ENCODE data around the gene DHRS11. TPM values are rescaled to one million over a fixed set of nuclear protein-coding genes. Genes with fewer than 3 reads are reported as not detected.
A peak's percentile ranks its signal among the peaks of the same experiment; 100 is the strongest.

The DHRS11 gene
- total RNA-seq, 2 experiments from 2014 or later, result 10.1 to 14.1 TPM

GRCh38 chr17:36578671-36579070 is 13.0 kb upstream of the DHRS11 start:
- Mint-ChIP-seq H3K27ac (no peak overlapping the region), H3K27me3 (no peaks in the 10 kb centered on the region), H3K4me1 (peaks cover 7% of the 10 kb centered on the region), H3K4me3 (no peak overlapping the region), H3K36me3 (peaks cover 24% of the 10 kb centered on the region), H3K9me3 (no peaks in the 10 kb centered on the region)
- DNase-seq, result no peak

- H3K27ac Mint-ChIP-seq, result no peak overlapping the region
- no peaks in the 10 kb centered on the region for H3K27me3 Mint-ChIP-seq
- no peak overlapping the region for H3K4me3 Mint-ChIP-seq
- no peaks in the 10 kb centered on the region for H3K4me1 Mint-ChIP-seq
- no peaks in the 10 kb centered on the region for H3K9me3 Mint-ChIP-seq
- no peak for DNase-seq
- peaks cover 33% of the 10 kb centered on the region for H3K36me3 Mint-ChIP-seq
These were observed 7.9 kb upstream of the DHRS11 start for GRCh38 chr17:36583787-36584186.

GRCh38 chr17:36586138-36586537 is 5.5 kb upstream of the DHRS11 start:
- H3K4me1 Mint-ChIP-seq, result peaks cover 10% of the 10 kb centered on the region
- no peaks in the 10 kb centered on the region for H3K9me3 Mint-ChIP-seq
- peaks cover 20% of the 10 kb centered on the region for H3K36me3 Mint-ChIP-seq
- no peak overlapping the region for H3K4me3 Mint-ChIP-seq
- H3K27me3 Mint-ChIP-seq, result no peaks in the 10 kb centered on the region
- no peak for DNase-seq
- H3K27ac Mint-ChIP-seq, result no peak overlapping the region

GRCh38 chr17:36590082-36590481 is 1.6 kb upstream of the DHRS11 start:
- Mint-ChIP-seq H3K4me3 (no peak overlapping the region), H3K9me3 (no peaks in the 10 kb centered on the region)
- no peak for DNase-seq

DNA sequence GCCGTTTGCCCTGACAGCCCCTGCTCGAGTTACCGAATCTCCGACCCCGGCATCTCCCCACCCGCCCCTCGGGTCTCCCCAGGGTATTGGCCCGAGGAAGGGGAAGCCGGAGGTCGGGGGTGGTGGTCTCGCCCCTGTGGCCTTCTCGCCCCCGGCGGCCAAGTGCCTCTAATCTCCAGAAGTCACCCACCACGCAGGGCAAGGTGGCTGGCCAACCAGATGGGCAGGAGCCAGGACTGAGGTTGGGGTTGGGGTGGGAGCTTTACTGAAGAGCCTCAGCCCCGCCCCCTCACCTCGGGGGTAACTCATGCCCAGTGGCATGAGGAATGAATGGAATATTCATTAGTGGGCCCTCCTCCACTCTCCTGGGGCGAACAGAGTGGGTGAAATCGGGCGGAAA is 637 bp downstream of the DHRS11 start:
- Mint-ChIP-seq H3K9me3 (no peaks in the 10 kb centered on the region), H3K27me3 (no peaks in the 10 kb centered on the region), H3K4me1 (peaks cover 26% of the 10 kb centered on the region), H3K36me3 (peaks cover 13% of the 10 kb centered on the region), H3K27ac (no peak overlapping the region), H3K4me3 (peak overlapping the region; percentile 78)
- peak; percentile 24 for DNase-seq

More at GRCh38 chr17:36590082-36590481, 1.6 kb upstream of the DHRS11 start:
- H3K27ac Mint-ChIP-seq, result peak overlapping the region; percentile 36
- H3K27me3 Mint-ChIP-seq, result no peaks in the 10 kb centered on the region
- H3K36me3 Mint-ChIP-seq, result peaks cover 23% of the 10 kb centered on the region
- peaks cover 26% of the 10 kb centered on the region for H3K4me1 Mint-ChIP-seq

GRCh38 chr17:36592716-36593321 is 1.1 kb downstream of the DHRS11 start:
- no peak for DNase-seq
- peaks cover 11% of the 10 kb centered on the region for H3K36me3 Mint-ChIP-seq

GRCh38 chr17:36593656-36594316 is 2.1 kb downstream of the DHRS11 start:
- Mint-ChIP-seq H3K27ac (no peak overlapping the region), H3K4me1 (peaks cover 26% of the 10 kb centered on the region), H3K9me3 (no peaks in the 10 kb centered on the region), H3K4me3 (no peak overlapping the region), H3K27me3 (no peaks in the 10 kb centered on the region), H3K36me3 (peaks cover 8% of the 10 kb centered on the region)
- no peak for DNase-seq

More at GRCh38 chr17:36592716-36593321, 1.1 kb downstream of the DHRS11 start:
- H3K4me3 Mint-ChIP-seq, result peak overlapping the region; percentile 78
- H3K27me3 Mint-ChIP-seq, result no peaks in the 10 kb centered on the region
- H3K9me3 Mint-ChIP-seq, result no peaks in the 10 kb centered on the region
- H3K4me1 Mint-ChIP-seq, result peaks cover 26% of the 10 kb centered on the region
- H3K27ac Mint-ChIP-seq, result no peak overlapping the region

GRCh38 chr17:36594626-36595401 is 3.1 kb downstream of the DHRS11 start:
- no peaks in the 10 kb centered on the region for H3K27me3 Mint-ChIP-seq

DNA sequence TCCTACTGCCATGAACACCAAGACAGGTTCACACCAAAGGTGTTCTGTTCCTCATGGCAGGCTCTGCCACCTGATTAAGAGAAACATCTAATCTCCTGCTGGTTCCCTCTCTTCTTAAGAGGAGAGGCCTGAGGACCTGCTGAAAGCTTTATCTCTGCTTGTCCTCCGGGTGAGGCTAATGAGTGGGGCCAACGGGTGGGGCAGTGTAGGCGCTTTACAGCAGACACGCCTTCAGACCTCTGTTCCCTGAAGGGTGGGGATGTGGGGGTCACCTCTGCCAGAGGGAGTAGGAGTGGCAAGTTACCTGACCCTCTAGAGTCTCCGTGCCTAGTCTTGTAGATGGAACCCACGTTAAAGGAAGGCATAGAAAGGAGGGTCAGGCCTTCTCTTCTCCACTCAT is 5.5 kb downstream of the DHRS11 start:
- no peaks in the 10 kb centered on the region for H3K27me3 Mint-ChIP-seq

More at GRCh38 chr17:36594626-36595401, 3.1 kb downstream of the DHRS11 start:
- no peak overlapping the region for H3K27ac Mint-ChIP-seq
- DNase-seq, result no peak
- H3K36me3 Mint-ChIP-seq, result peaks cover 8% of the 10 kb centered on the region
- no peak overlapping the region for H3K4me3 Mint-ChIP-seq
- peaks cover 26% of the 10 kb centered on the region for H3K4me1 Mint-ChIP-seq
- no peaks in the 10 kb centered on the region for H3K9me3 Mint-ChIP-seq

GRCh38 chr17:36597866-36598777 is 6.4 kb downstream of the DHRS11 start:
- H3K4me3 Mint-ChIP-seq, result no peak overlapping the region
- H3K27me3 Mint-ChIP-seq, result no peaks in the 10 kb centered on the region
- H3K9me3 Mint-ChIP-seq, result no peaks in the 10 kb centered on the region
- H3K4me1 Mint-ChIP-seq, result peaks cover 13% of the 10 kb centered on the region
- DNase-seq, result no peak
- no peak overlapping the region for H3K27ac Mint-ChIP-seq
- H3K36me3 Mint-ChIP-seq, result peaks cover 12% of the 10 kb centered on the region

More for the DNA sequence above, 5.5 kb downstream of the DHRS11 start:
- Mint-ChIP-seq H3K9me3 (no peaks in the 10 kb centered on the region), H3K27ac (no peak overlapping the region), H3K36me3 (peaks cover 12% of the 10 kb centered on the region), H3K4me1 (peaks cover 21% of the 10 kb centered on the region), H3K4me3 (no peak overlapping the region)
- no peak for DNase-seq

GRCh38 chr17:36598951-36599401 is 7.3 kb downstream of the DHRS11 start:
- no peaks in the 10 kb centered on the region for H3K9me3 Mint-ChIP-seq
- DNase-seq, result no peak

GRCh38 chr17:36599546-36600250 is 8.0 kb downstream of the DHRS11 start:
- Mint-ChIP-seq H3K36me3 (peaks cover 20% of the 10 kb centered on the region), H3K27ac (no peak overlapping the region), H3K27me3 (no peaks in the 10 kb centered on the region), H3K4me3 (no peak overlapping the region), H3K4me1 (peaks cover 18% of the 10 kb centered on the region), H3K9me3 (no peaks in the 10 kb centered on the region)
- no peak for DNase-seq

More at GRCh38 chr17:36598951-36599401, 7.3 kb downstream of the DHRS11 start:
- H3K27me3 Mint-ChIP-seq, result no peaks in the 10 kb centered on the region
- H3K4me3 Mint-ChIP-seq, result no peak overlapping the region
- no peak overlapping the region for H3K27ac Mint-ChIP-seq
- H3K4me1 Mint-ChIP-seq, result peaks cover 11% of the 10 kb centered on the region
- peaks cover 14% of the 10 kb centered on the region for H3K36me3 Mint-ChIP-seq

DNA sequence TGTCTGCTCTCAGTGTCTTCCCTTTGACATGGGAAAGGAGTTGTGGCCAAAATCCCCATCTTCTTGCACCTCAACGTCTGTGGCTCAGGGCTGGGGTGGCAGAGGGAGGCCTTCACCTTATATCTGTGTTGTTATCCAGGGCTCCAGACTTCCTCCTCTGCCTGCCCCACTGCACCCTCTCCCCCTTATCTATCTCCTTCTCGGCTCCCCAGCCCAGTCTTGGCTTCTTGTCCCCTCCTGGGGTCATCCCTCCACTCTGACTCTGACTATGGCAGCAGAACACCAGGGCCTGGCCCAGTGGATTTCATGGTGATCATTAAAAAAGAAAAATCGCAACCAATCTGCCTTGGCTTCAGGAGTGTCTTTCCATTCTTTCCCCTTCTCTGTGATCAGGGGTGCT is 8.8 kb downstream of the DHRS11 start:
- H3K4me1 Mint-ChIP-seq, result peaks cover 24% of the 10 kb centered on the region
- no peaks in the 10 kb centered on the region for H3K27me3 Mint-ChIP-seq
- H3K4me3 Mint-ChIP-seq, result peak overlapping the region; percentile 91
- no peak for DNase-seq
- H3K27ac Mint-ChIP-seq, result peak overlapping the region; percentile 91
- peaks cover 24% of the 10 kb centered on the region for H3K36me3 Mint-ChIP-seq
- no peaks in the 10 kb centered on the region for H3K9me3 Mint-ChIP-seq

- Mint-ChIP-seq H3K9me3 (no peaks in the 10 kb centered on the region), H3K36me3 (peaks cover 29% of the 10 kb centered on the region), H3K4me3 (peak overlapping the region; percentile 91), H3K27me3 (no peaks in the 10 kb centered on the region), H3K4me1 (peaks cover 28% of the 10 kb centered on the region), H3K27ac (peak overlapping the region; percentile 91)
- DNase-seq, result peak; percentile 35
These were observed 9.2 kb downstream of the DHRS11 start for GRCh38 chr17:36600936-36601302.
